Body of pancreas (tissue), 4 donors: ENCODE results near the gene SYTL5. TPM values are rescaled to one million over a fixed set of nuclear protein-coding genes. Genes with fewer than 3 reads are reported as not detected.
A peak's percentile ranks its signal among the peaks of the same experiment; 100 is the strongest.

Source experiments
- ATAC-seq: fragments of 150-250 bp; one replicate; pipeline ENCODE4 v1.9.1; 2016
- DNase-seq, 4 donors: peaks; one replicate each; pipeline ENCODE4 v3.0.0-alpha.2; 2019
- H3K27ac ChIP-seq, 4 donors: fragments of 200-600 bp; sonication (generic); 1 replicate in 3 of 4; 2 replicates in 1 of 4; pipeline versions ENCODE4 v1.5.1 to v1.6.1; 2016 to 2019; ENCODE audit warnings: mild to moderate bottlenecking in 1 of 4, mixed read lengths in 1 of 4, moderate library complexity in 1 of 4
- H3K27me3 ChIP-seq, 2 donors: fragments of 200-600 bp; sonication (generic); one replicate each; pipeline ENCODE4 v1.6.0; 2016; ENCODE audit warnings: mild to moderate bottlenecking in 1 of 2
- H3K36me3 ChIP-seq, 2 donors: fragments of 200-600 bp; sonication (generic); replicated peaks in 1 of 2; 2 replicates each; pipeline ENCODE4 v1.5.1; 2016; ENCODE audit warnings: low read depth in 2 of 2; ENCODE audit not compliant: insufficient read depth in 1 of 2
- H3K4me1 ChIP-seq: fragments of 200-600 bp; sonication (generic); one replicate; pipeline ENCODE4 v1.6.0; 2016
- H3K4me3 ChIP-seq, 2 donors: fragments of 200-600 bp; sonication (generic); 1 replicate in 1 of 2; 2 replicates in 1 of 2; pipeline ENCODE4 v1.5.1; 2016 to 2019
- H3K9me3 ChIP-seq, 3 donors: fragments of 200-600 bp; sonication (generic); 1 replicate in 2 of 3; 2 replicates in 1 of 3; pipeline ENCODE4 v1.5.1; 2016
- CTCF ChIP-seq, 7 experiments: fragments of 450-650 bp in 4 of 7; fragments of 200-600 bp in 3 of 7; sonication (generic) in 3 of 7; IDR thresholded peaks; one replicate each; pipeline ENCODE4 v1.5.1; 2016 to 2019; ENCODE audit warnings: antibody characterized with exemption in 7 of 7
- POLR2A ChIP-seq, 3 donors: fragments of 450-650 bp; IDR thresholded peaks; one replicate each; pipeline ENCODE4 v1.6.1; 2016; ENCODE audit warnings: antibody characterized with exemption in 3 of 3, mild to moderate bottlenecking in 2 of 3
- WGBS, 2 donors: methylation state at CpG; one replicate each; pipeline ENCODE4 v1.1.5; 2017; 5-methylcytosine and 5-hydroxymethylcytosine counted together
- intact Hi-C: fragments of 100-400 bp; cut with DNase I; formaldehyde crosslinking; loops from one replicate; pipeline ENCODE4 v1.15.1; 2023
- total RNA-seq, 2 donors: library from RNA; depleted of rRNA; stranded (reverse); fragments of >200 nt; gene quantifications; one replicate each; pipeline ENCODE4 v1.1.0, GENCODE V29; 2016

The SYTL5 gene
- total RNA-seq, 2 donors from 2014 or later: 5.3 to 7.3 TPM

DNA sequence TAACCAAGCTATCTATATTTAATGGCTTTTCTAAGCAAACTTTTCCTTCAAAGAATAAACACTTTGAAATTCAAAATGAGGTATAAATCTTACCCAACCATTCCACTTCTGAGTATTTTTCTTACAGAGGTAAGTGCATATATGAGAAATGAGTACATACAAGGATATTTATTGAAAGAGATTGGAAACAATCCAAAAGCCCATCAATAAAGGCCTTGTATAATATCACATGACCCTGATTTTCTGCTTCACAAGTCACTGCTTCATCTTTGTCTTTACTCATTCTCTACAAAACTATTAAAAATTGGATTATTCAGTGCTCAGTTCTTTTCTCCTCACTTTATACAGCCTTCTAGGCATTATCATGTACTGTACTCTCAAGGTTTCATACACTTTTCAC is 123.0 kb downstream of the SYTL5 start:
- Histone ChIP-seq H3K4me1 (no peaks in the 10 kb centered on the region), H3K36me3 (no peaks in the 10 kb centered on the region), H3K4me3 (no peak overlapping the region), H3K27ac (no peak overlapping the region), H3K9me3 (no peaks in the 10 kb centered on the region), H3K27me3 (no peaks in the 10 kb centered on the region)
- intact Hi-C loops: no loop called here
- TF ChIP-seq POLR2A (IDR thresholded peaks at IDR 0.05) (no peak), CTCF (IDR thresholded peaks at IDR 0.05) (no peak)
- DNase-seq: no peak
- ATAC-seq: no peak

DNA sequence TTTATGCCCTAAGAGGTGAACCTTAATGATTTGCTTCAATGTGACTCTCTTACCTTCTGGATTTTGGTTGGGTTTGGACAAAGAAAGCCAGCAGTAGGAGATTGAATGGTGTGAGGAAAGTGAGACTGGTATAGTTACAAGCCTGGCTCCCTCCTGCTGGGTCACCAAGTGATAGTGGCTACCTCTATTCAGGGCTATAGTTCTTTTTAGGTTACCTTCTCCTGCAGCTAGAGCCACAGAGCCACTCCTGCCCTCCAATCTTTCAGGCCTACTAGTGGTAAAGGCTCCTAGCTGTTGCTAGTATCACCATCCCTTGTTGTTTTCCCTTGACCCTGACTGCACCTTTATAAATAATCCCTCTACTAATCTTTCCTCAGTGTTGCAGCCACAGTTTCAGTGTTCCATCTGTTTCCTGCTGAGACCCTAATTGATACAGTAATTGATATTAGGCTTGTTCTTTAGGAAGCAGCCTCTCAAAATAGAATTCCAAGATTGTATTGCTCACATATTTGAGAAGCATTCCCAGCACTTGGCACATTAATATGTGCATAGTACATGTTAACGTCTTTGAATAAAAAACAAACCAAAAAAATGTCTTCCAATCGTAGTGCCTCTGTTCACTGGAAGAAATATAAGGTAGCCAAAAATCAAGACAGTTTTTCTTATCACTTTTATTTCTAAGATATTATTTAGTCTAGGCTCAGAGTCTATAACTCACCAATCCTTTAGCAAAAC is 132.0 kb downstream of the SYTL5 start:
- H3K27ac ChIP-seq: no peak overlapping the region
- no peak for DNase-seq
- no peaks in the 10 kb centered on the region for H3K9me3 ChIP-seq
- H3K4me1 ChIP-seq: peaks cover 9% of the 10 kb centered on the region
- H3K27me3 ChIP-seq: no peaks in the 10 kb centered on the region
- no peak overlapping the region for H3K4me3 ChIP-seq
- ATAC-seq: no peak
- intact Hi-C loops: no loop called here
- WGBS, 2 donors: 0 to 87% methylated on average over 2 of the region's 2 CpGs
- TF ChIP-seq CTCF (IDR thresholded peaks at IDR 0.05) (no peak), POLR2A (IDR thresholded peaks at IDR 0.05) (no peak)
- no peaks in the 10 kb centered on the region for H3K36me3 ChIP-seq

GRCh38 chrX:38138900-38139299 is 132.5 kb downstream of the SYTL5 start:
- ATAC-seq (no peak), DNase-seq (no peak)
- Histone ChIP-seq H3K4me3 (no peak overlapping the region), H3K27me3 (no peaks in the 10 kb centered on the region), H3K36me3 (no peaks in the 10 kb centered on the region), H3K27ac (no peak overlapping the region), H3K9me3 (no peaks in the 10 kb centered on the region), H3K4me1 (peaks cover 9% of the 10 kb centered on the region)
- no peak for TF ChIP-seq CTCF (IDR thresholded peaks at IDR 0.05)
- WGBS, 2 donors: 89 to 95% methylated on average over 2 of the region's 2 CpGs
- intact Hi-C loops: no loop called here

DNA sequence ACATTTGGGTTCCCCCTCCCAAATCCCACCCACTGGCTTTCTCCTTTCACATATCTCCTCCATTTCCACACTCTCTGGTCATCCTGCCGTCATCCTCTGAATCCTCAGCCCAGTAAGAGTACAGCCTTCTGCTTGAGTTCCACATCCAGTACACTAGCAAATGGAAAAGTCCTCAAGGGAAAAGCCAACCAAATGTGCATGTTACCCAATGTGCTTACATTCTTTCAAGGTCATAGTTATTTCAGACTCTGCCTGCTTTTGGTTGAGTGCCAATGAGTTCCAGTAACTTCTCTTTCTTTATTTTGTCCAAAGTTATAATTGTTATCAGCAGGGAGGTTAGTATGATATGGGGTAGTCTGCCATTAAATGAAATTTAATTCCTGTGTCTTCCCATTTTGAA is 136.3 kb downstream of the SYTL5 start:
- intact Hi-C loops: no loop called here
- peak; percentile 58 for ATAC-seq
- H3K9me3 ChIP-seq: no peaks in the 10 kb centered on the region

More for the DNA sequence above, 136.3 kb downstream of the SYTL5 start:
- TF ChIP-seq POLR2A (IDR thresholded peaks at IDR 0.05) (no peak), CTCF (IDR thresholded peaks at IDR 0.05) (no peak)
- H3K36me3 ChIP-seq: no peaks in the 10 kb centered on the region
- no peaks in the 10 kb centered on the region for H3K27me3 ChIP-seq
- H3K4me1 ChIP-seq: peaks cover 9% of the 10 kb centered on the region
- 44% methylated on average over 1 of the region's 1 CpG; no CpG with 5 or more reads in 1 of the 2 donors for WGBS, 2 donors
- no peak overlapping the region for H3K4me3 ChIP-seq
- peak in 2 of 4 donors; percentile 26 to 27 for DNase-seq
- H3K27ac ChIP-seq: no peak overlapping the region
